WI38 (cell line): ENCODE data around the gene TCTN3.
"Not testable (repeated sequence)": the region's sequence is repeated elsewhere in the genome, so short reads cannot be mapped to it uniquely, and the experiment has no call there.

Source experiments
- H3K4me3 ChIP-seq: 2 replicates; pipeline ENCODE4 v1.5.1; 2011; ENCODE audit warnings: low read depth, mild to moderate bottlenecking, control low read depth, low read length
- CTCF ChIP-seq: IDR thresholded peaks from 2 replicates; pipeline ENCODE4 v1.5.1; 2012; ENCODE audit warnings: low read depth, mild to moderate bottlenecking, control low read depth, low read length

The TCTN3 gene

GRCh38 chr10:95729323-95730055 lies 35.8 kb upstream of the TCTN3 start:
- no peak for TF ChIP-seq CTCF
- H3K4me3 ChIP-seq = no peak overlapping the region

- no peak for TF ChIP-seq CTCF
- H3K4me3 ChIP-seq = no peak overlapping the region
Measured at GRCh38 chr10:95728526-95728925, 34.8 kb upstream of the TCTN3 start.

- not testable (repeated sequence) for H3K4me3 ChIP-seq
Measured at GRCh38 chr10:95722496-95722895, 28.8 kb upstream of the TCTN3 start.

- not testable (repeated sequence) for H3K4me3 ChIP-seq
Measured at GRCh38 chr10:95720745-95721144, 27.0 kb upstream of the TCTN3 start.

GRCh38 chr10:95716866-95717265 lies 23.1 kb upstream of the TCTN3 start:
- no peak for TF ChIP-seq CTCF
- no peak overlapping the region for H3K4me3 ChIP-seq

GRCh38 chr10:95716466-95716865 lies 22.7 kb upstream of the TCTN3 start:
- H3K4me3 ChIP-seq = no peak overlapping the region
- TF ChIP-seq CTCF = no peak

- H3K4me3 ChIP-seq = no peak overlapping the region
- no peak for TF ChIP-seq CTCF
Measured at GRCh38 chr10:95711492-95711891, 17.8 kb upstream of the TCTN3 start.

GRCh38 chr10:95706990-95707389 lies 13.3 kb upstream of the TCTN3 start:
- no peak overlapping the region for H3K4me3 ChIP-seq
- TF ChIP-seq CTCF = no peak
